Endodermal cell (in vitro differentiated cells): Measurements from ENCODE around the gene BARHL1. TPM values are rescaled to one million over a fixed set of nuclear protein-coding genes. Genes with fewer than 3 reads are reported as not detected.

Experiments used
- DNase-seq: peaks from one replicate; pipeline ENCODE4 v3.0.0-alpha.2; 2017
- H3K27ac ChIP-seq: 2 replicates; pipeline ENCODE4 v1.5.1; 2013; ENCODE audit warnings: mild to moderate bottlenecking, low read depth, low read length, moderate library complexity
- H3K27me3 ChIP-seq: 2 replicates; pipeline ENCODE4 v1.6.1; 2013; ENCODE audit warnings: mild to moderate bottlenecking, low read length, moderate library complexity; ENCODE audit not compliant: insufficient read depth, control insufficient read depth, poor library complexity, severe bottlenecking
- H3K36me3 ChIP-seq: 2 replicates; pipeline ENCODE4 v1.7.0; 2013; ENCODE audit warnings: mild to moderate bottlenecking, low read length, moderate library complexity; ENCODE audit not compliant: control insufficient read depth, insufficient read depth
- H3K4me1 ChIP-seq: one replicate; pipeline ENCODE4 v1.7.0; 2013; ENCODE audit warnings: low read length; ENCODE audit not compliant: control insufficient read depth, insufficient read depth
- H3K4me3 ChIP-seq: 2 replicates; pipeline ENCODE4 v1.5.1; 2013; ENCODE audit warnings: mild to moderate bottlenecking, low read length, moderate library complexity
- H3K9ac ChIP-seq: 2 replicates; pipeline ENCODE4 v1.6.1; 2013; ENCODE audit warnings: mild to moderate bottlenecking, low read length, moderate library complexity; ENCODE audit not compliant: poor library complexity, severe bottlenecking; ENCODE audit errors: extremely low read depth
- H3K9me3 ChIP-seq: 2 replicates; pipeline ENCODE4 v1.6.1; 2013; ENCODE audit warnings: mild to moderate bottlenecking, low read length, moderate library complexity; ENCODE audit not compliant: control insufficient read depth
- H3K27ac Mint-ChIP-seq: 2 replicates; pipeline ENCODE4 v1.8.0; 2020; ENCODE audit warnings: mixed read lengths
- H3K27me3 Mint-ChIP-seq: 2 replicates; pipeline ENCODE4 v1.8.0; 2021; ENCODE audit warnings: mild to moderate bottlenecking, mixed read lengths; ENCODE audit not compliant: insufficient read depth
- H3K36me3 Mint-ChIP-seq: 2 replicates; pipeline ENCODE4 v1.8.0; 2020; ENCODE audit warnings: low read depth, mixed read lengths
- H3K4me1 Mint-ChIP-seq: 2 replicates; pipeline ENCODE4 v1.8.0; 2020; ENCODE audit warnings: mixed read lengths
- H3K4me3 Mint-ChIP-seq: 2 replicates; pipeline ENCODE4 v1.8.0; 2020; ENCODE audit warnings: mild to moderate bottlenecking, moderate library complexity, mixed read lengths
- H3K9me3 Mint-ChIP-seq: 2 replicates; pipeline ENCODE4 v1.8.0; 2020; ENCODE audit warnings: mild to moderate bottlenecking, mixed read lengths
- WGBS, 2 experiments: methylation state at CpG; one replicate each; pipeline versions ENCODE4 v1.1.5 to v1.1.7; 2013; ENCODE audit warnings: missing lambda C conversion rate in 2 of 2, mixed read lengths in 1 of 2; ENCODE audit not compliant: insufficient coverage in 1 of 2, insufficient read length in 1 of 2; 5-methylcytosine and 5-hydroxymethylcytosine counted together
- total RNA-seq, 2 donors: library from RNA; stranded (reverse); fragmentation: NEBNext Ultra II Directional in 1 of 2; extraction: Animal tissue kit (Norgen Biotek cat#: 25700) in 1 of 2; gene quantifications; 2 replicates in 1 of 2; 3 replicates in 1 of 2; pipeline ENCODE4 v1.2.1, GENCODE V29; 2021
- TF ChIP-seq, protein P1 (sequence below): fragments of 200-600 bp; sonication (generic); conservative IDR thresholded peaks from 2 replicates; pipeline ENCODE4 v1.5.0; 2021; ENCODE audit warnings: antibody characterized with exemption, mild to moderate bottlenecking

Gene BARHL1
- total RNA-seq, 2 donors from 2014 or later = not detected

DNA sequence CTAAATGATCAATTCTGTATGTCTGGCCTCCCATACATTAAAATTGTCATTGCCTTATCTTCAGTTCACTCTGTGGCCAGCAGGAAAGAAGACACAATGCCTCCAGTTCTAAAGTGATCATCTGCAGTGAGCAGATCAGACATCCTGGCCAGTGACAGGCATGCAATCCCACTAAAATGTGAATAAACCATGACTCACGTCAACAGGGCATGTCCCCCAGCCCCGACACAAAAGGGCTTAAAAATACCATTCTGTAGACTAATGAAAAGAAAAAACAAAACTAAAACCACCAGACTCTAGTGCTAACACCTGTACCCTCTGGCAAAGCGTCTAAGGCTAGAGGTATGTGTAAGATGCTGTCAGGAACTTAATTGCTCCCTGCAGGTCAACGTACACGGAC, 48.9 kb downstream of the BARHL1 start:
- Mint-ChIP-seq H3K4me1 (peaks cover 42% of the 10 kb centered on the region), H3K27ac (peak overlapping the region; percentile 63)

DNA sequence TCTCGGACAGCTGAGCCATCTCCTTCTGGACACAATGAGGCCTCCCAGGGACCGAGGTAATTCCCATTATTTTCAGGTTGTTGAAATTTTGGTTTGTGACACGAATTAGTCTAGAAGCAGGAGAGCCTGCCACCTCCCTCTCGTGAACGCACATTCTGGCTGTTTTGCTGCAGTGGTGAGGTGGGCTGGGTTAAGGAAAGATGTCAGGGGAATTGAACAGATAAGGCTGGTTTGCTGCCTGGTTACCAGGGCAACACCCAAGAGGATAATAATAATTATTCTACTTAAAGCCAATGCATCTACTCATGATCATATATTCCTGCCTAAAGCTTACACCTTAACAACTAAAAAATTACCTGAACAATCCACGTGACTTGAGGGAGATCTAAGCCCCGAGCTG, 49.3 kb downstream of the BARHL1 start:
- Mint-ChIP-seq H3K27me3 (no peaks in the 10 kb centered on the region), H3K4me3 (no peak overlapping the region), H3K36me3 (peaks cover 69% of the 10 kb centered on the region), H3K9me3 (no peaks in the 10 kb centered on the region), H3K27ac (peak overlapping the region; percentile 63), H3K4me1 (peaks cover 42% of the 10 kb centered on the region)
- Histone ChIP-seq H3K36me3 (peaks cover 87% of the 10 kb centered on the region), H3K27ac (no peak overlapping the region), H3K9ac (no peak overlapping the region), H3K4me3 (no peak overlapping the region), H3K27me3 (no peaks in the 10 kb centered on the region), H3K4me1 (no peaks in the 10 kb centered on the region), H3K9me3 (no peaks in the 10 kb centered on the region)
- DNase-seq = no peak
- TF ChIP-seq, protein P1, sequence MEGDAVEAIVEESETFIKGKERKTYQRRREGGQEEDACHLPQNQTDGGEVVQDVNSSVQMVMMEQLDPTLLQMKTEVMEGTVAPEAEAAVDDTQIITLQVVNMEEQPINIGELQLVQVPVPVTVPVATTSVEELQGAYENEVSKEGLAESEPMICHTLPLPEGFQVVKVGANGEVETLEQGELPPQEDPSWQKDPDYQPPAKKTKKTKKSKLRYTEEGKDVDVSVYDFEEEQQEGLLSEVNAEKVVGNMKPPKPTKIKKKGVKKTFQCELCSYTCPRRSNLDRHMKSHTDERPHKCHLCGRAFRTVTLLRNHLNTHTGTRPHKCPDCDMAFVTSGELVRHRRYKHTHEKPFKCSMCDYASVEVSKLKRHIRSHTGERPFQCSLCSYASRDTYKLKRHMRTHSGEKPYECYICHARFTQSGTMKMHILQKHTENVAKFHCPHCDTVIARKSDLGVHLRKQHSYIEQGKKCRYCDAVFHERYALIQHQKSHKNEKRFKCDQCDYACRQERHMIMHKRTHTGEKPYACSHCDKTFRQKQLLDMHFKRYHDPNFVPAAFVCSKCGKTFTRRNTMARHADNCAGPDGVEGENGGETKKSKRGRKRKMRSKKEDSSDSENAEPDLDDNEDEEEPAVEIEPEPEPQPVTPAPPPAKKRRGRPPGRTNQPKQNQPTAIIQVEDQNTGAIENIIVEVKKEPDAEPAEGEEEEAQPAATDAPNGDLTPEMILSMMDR = no peak
- WGBS, 2 experiments = 85 to 91% methylated on average over 2 to 7 of the region's 7 CpGs

More for the DNA sequence above, 48.9 kb downstream of the BARHL1 start:
- Histone ChIP-seq H3K27ac (no peak overlapping the region), H3K36me3 (peaks cover 87% of the 10 kb centered on the region), H3K27me3 (no peaks in the 10 kb centered on the region), H3K9me3 (no peaks in the 10 kb centered on the region), H3K4me3 (no peak overlapping the region), H3K9ac (no peak overlapping the region), H3K4me1 (no peaks in the 10 kb centered on the region)
- no peak overlapping the region for H3K4me3 Mint-ChIP-seq
- peaks cover 70% of the 10 kb centered on the region for H3K36me3 Mint-ChIP-seq
- TF ChIP-seq, protein P1 = peak; percentile 18
- WGBS, 2 experiments = 95 to 96% methylated on average over 4 to 5 of the region's 5 CpGs
- H3K9me3 Mint-ChIP-seq = no peaks in the 10 kb centered on the region
- no peak for DNase-seq
- no peaks in the 10 kb centered on the region for H3K27me3 Mint-ChIP-seq

DNA sequence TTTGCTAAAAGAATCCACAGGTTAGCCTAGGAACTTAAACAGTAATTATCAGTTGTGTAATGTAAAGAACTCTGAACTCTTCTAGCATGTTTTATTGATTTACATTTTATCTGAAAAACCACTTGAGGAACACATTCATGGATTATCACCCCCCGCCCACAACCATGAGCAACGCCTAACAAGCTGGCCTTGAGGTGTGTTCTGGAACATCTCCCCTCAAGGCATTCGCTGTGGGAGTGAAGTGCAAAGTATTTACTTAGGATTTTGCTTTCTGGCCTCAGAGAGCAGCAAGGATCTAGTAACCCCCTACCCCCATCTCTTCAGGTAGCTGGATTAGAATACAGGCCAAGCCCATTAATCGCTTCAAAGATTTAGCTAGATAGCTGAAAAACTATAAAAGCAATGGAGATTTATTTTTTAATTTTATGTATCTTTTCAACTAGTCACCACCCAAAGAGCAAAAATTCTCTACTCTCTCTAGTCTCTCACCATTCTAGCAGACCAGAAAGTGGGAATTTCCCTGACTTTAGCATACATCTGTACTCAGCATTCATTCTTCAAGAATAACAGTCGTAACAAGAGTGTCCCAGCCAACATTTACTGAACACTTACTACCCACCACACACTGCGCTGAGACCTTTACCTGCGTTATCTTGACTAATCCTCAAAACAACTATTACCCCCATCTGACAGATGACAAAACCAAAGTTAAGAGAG, 50.2 kb downstream of the BARHL1 start:
- Mint-ChIP-seq H3K4me1 (peaks cover 44% of the 10 kb centered on the region), H3K36me3 (peaks cover 70% of the 10 kb centered on the region), H3K4me3 (no peak overlapping the region), H3K9me3 (no peaks in the 10 kb centered on the region), H3K27me3 (no peaks in the 10 kb centered on the region), H3K27ac (peak overlapping the region; percentile 2)
- Histone ChIP-seq H3K4me1 (no peaks in the 10 kb centered on the region), H3K9ac (no peak overlapping the region), H3K9me3 (no peaks in the 10 kb centered on the region), H3K27ac (no peak overlapping the region), H3K4me3 (peak overlapping the region; percentile 14), H3K27me3 (no peaks in the 10 kb centered on the region), H3K36me3 (peaks cover 87% of the 10 kb centered on the region)
- TF ChIP-seq, protein P1 = no peak
- no peak for DNase-seq
- WGBS, 2 experiments = 89 to 100% methylated on average over 4 to 7 of the region's 7 CpGs
